Body of pancreas (tissue), 4 donors: ENCODE results near the gene MMD.

Source experiments
- POLR2A ChIP-seq, 3 donors: fragments of 450-650 bp; IDR thresholded peaks; one replicate each; pipeline ENCODE4 v1.6.1; 2016; ENCODE audit warnings: antibody characterized with exemption in 3 of 3, mild to moderate bottlenecking in 2 of 3
- TF ChIP-seq, protein P1 (sequence below), 7 experiments: fragments of 450-650 bp in 4 of 7; fragments of 200-600 bp in 3 of 7; sonication (generic) in 3 of 7; IDR thresholded peaks; one replicate each; pipeline ENCODE4 v1.5.1; 2016 to 2019; ENCODE audit warnings: antibody characterized with exemption in 7 of 7

DNA sequence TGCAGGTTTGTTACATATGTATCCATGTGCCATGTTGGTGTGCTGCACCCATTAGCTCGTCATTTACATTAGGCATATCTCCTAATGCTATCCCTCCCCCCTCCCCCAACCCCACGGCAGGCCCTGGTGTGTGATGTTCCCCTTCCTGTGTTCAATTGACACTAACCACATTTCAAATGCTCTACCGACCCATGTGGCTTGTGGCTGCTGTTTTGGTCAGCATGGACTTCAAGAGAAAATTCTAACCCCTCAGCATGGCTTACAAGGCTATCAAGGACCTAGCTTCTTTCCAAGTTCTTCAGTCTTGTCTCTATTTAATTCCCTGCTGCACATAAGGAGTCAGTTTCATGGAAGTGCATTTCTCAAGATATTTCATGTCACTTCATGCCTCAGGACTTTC is 52.9 kb downstream of the MMD start:
- TF ChIP-seq, protein P1, sequence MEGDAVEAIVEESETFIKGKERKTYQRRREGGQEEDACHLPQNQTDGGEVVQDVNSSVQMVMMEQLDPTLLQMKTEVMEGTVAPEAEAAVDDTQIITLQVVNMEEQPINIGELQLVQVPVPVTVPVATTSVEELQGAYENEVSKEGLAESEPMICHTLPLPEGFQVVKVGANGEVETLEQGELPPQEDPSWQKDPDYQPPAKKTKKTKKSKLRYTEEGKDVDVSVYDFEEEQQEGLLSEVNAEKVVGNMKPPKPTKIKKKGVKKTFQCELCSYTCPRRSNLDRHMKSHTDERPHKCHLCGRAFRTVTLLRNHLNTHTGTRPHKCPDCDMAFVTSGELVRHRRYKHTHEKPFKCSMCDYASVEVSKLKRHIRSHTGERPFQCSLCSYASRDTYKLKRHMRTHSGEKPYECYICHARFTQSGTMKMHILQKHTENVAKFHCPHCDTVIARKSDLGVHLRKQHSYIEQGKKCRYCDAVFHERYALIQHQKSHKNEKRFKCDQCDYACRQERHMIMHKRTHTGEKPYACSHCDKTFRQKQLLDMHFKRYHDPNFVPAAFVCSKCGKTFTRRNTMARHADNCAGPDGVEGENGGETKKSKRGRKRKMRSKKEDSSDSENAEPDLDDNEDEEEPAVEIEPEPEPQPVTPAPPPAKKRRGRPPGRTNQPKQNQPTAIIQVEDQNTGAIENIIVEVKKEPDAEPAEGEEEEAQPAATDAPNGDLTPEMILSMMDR (IDR thresholded peaks at IDR 0.05) = no peak
- TF ChIP-seq POLR2A (IDR thresholded peaks at IDR 0.05) = no peak
